ENCODE results near the gene CABP7. TPM values are rescaled to one million over a fixed set of nuclear protein-coding genes. Genes with fewer than 3 reads are reported as not detected.

CABP7 gene
- total and polyA plus RNA-seq, 2 experiments from 2014 or later = 0.16 TPM; not detected in 1

DNA sequence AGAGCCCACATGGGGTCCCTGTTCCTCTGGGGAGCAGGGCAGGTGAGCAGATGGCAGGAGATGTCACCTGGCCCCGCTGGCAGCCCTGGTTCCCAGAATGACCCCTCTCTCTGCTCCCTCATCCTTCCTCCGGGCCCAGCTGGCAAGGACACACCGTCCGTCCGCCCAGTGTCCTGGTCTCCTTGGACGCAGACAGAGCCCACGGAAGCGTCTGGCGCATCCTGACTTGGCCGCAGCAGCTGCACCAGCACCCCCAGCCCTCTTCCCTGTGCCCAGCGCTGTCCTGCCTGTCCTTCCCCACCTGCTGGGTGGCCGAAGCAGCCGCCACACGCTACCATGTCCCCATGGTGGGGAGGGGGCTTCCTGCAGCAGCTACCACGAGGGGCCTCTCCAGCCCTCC is 9.6 kb upstream of the CABP7 start:
- H3K9me2 ChIP-seq (replicated peaks; ENCODE audit: insufficient read depth) = no peaks in the 10 kb centered on the region
- H3K36me3 ChIP-seq (replicated peaks; ENCODE audit: insufficient read depth, low read depth) = no peaks in the 10 kb centered on the region
- H3K4me2 ChIP-seq = no peak overlapping the region
- 78% methylated on average over 15 of the region's 15 CpGs for WGBS (ENCODE audit: low lambda C conversion rate, missing lambda C conversion rate)
- H4K20me1 ChIP-seq (ENCODE audit: insufficient read depth, poor library complexity, severe bottlenecking) = no peaks in the 10 kb centered on the region
- no peak overlapping the region for H3K4me3 ChIP-seq
- no peaks in the 10 kb centered on the region for H3K9me3 ChIP-seq (ENCODE audit: low read depth)
- H3K27me3 ChIP-seq = peaks cover 4% of the 10 kb centered on the region
- H3K79me2 ChIP-seq = no peaks in the 10 kb centered on the region
- no peak for DNase-seq (ENCODE audit: low spot score)
- H2AFZ ChIP-seq = no peak overlapping the region
- H3K27ac ChIP-seq = no peak overlapping the region
- no peaks in the 10 kb centered on the region for H3K4me1 ChIP-seq (ENCODE audit: insufficient read depth)
- no peak for TF ChIP-seq EZH2phosphoT487 (IDR thresholded peaks at IDR 0.05; ENCODE audit: low read depth, severe bottlenecking, unreplicated experiment)
- TF ChIP-seq EZH2 (IDR thresholded peaks at IDR 0.05; ENCODE audit: borderline replicate concordance) = no peak

DNA sequence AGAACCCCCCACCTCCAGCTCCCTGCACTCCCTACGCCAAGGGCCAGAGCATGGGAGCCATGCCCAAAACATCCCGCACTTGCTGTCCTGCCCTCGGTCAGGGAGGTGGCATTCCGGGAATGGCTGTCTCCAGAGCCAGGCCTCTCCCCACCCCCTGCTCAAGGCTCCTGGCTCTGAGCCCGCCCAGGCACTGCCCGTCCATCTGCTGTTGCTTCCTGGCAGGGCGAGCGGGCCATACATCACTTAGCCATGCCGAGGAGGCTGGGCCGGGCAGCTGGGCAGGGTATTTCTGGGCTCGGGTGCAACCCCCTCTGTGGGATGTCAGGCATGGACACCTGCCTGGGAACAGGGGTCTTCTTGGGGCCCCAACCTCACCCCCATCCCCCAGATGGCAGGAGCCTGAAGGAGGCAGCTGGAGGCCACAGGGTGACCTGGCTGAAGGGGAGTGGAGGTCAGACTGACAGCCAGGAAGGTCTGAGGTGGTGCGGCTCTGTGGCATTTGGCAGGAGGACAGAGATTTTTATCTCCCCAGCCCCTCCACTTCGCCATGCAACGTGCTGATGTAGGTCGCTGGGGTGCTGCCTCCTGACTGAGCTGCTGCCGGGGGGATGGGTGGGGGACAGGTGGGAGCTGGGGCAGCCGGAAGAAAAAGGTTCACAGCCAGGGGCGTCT is 8.7 kb upstream of the CABP7 start:
- no peaks in the 10 kb centered on the region for H3K4me1 ChIP-seq (ENCODE audit: insufficient read depth)
- H3K79me2 ChIP-seq = no peaks in the 10 kb centered on the region
- 91% methylated on average over 18 of the region's 18 CpGs for WGBS (ENCODE audit: low lambda C conversion rate, missing lambda C conversion rate)
- no peaks in the 10 kb centered on the region for H3K9me3 ChIP-seq (ENCODE audit: low read depth)
- H3K27ac ChIP-seq = no peak overlapping the region
- no peak overlapping the region for H3K4me2 ChIP-seq
- no peak for DNase-seq (ENCODE audit: low spot score)
- H4K20me1 ChIP-seq (ENCODE audit: insufficient read depth, poor library complexity, severe bottlenecking) = no peaks in the 10 kb centered on the region
- no peak overlapping the region for H3K4me3 ChIP-seq
- no peaks in the 10 kb centered on the region for H3K36me3 ChIP-seq (replicated peaks; ENCODE audit: insufficient read depth, low read depth)
- H3K9me2 ChIP-seq (replicated peaks; ENCODE audit: insufficient read depth) = no peaks in the 10 kb centered on the region
- peaks cover 4% of the 10 kb centered on the region for H3K27me3 ChIP-seq
- no peak overlapping the region for H2AFZ ChIP-seq
- TF ChIP-seq, protein P1, sequence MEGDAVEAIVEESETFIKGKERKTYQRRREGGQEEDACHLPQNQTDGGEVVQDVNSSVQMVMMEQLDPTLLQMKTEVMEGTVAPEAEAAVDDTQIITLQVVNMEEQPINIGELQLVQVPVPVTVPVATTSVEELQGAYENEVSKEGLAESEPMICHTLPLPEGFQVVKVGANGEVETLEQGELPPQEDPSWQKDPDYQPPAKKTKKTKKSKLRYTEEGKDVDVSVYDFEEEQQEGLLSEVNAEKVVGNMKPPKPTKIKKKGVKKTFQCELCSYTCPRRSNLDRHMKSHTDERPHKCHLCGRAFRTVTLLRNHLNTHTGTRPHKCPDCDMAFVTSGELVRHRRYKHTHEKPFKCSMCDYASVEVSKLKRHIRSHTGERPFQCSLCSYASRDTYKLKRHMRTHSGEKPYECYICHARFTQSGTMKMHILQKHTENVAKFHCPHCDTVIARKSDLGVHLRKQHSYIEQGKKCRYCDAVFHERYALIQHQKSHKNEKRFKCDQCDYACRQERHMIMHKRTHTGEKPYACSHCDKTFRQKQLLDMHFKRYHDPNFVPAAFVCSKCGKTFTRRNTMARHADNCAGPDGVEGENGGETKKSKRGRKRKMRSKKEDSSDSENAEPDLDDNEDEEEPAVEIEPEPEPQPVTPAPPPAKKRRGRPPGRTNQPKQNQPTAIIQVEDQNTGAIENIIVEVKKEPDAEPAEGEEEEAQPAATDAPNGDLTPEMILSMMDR (IDR thresholded peaks at IDR 0.05; ENCODE audit: poor library complexity) = no peak
- no peak for TF ChIP-seq EZH2phosphoT487 (IDR thresholded peaks at IDR 0.05; ENCODE audit: low read depth, severe bottlenecking, unreplicated experiment)
- no peak for TF ChIP-seq EZH2 (IDR thresholded peaks at IDR 0.05; ENCODE audit: borderline replicate concordance)

DNA sequence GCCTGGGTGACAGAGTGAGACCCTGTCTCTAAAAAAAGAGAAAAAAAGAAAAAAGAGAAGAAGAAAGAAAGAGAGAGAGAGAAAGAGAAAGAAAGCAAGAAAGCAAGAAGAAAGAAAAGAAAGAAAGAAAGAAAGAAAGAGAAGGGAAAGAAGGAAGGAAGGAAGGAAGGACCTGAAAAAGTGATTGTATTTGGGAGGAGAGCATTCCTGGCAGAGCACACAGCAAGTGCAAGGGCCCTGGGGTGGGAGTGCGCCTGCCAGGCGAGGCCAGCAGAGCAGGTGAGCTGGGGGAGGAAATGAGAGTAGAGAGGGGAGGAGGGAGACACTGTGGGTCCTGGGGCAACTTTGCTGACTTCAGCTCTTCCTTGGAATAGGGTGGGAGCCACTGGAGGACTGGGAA is 7.7 kb upstream of the CABP7 start:
- TF ChIP-seq, protein P1 (IDR thresholded peaks at IDR 0.05; ENCODE audit: poor library complexity) = no peak
- Histone ChIP-seq H4K20me1 (ENCODE audit: insufficient read depth, poor library complexity, severe bottlenecking) (no peaks in the 10 kb centered on the region), H3K9me2 (replicated peaks; ENCODE audit: insufficient read depth) (no peaks in the 10 kb centered on the region), H2AFZ (no peak overlapping the region), H3K36me3 (replicated peaks; ENCODE audit: insufficient read depth, low read depth) (no peaks in the 10 kb centered on the region), H3K79me2 (no peaks in the 10 kb centered on the region), H3K4me1 (ENCODE audit: insufficient read depth) (no peaks in the 10 kb centered on the region), H3K9me3 (ENCODE audit: low read depth) (no peaks in the 10 kb centered on the region), H3K27me3 (peaks cover 4% of the 10 kb centered on the region), H3K4me3 (no peak overlapping the region), H3K4me2 (no peak overlapping the region), H3K27ac (no peak overlapping the region)
- no peak for DNase-seq (ENCODE audit: low spot score)
- WGBS (ENCODE audit: low lambda C conversion rate, missing lambda C conversion rate) = 78% methylated on average over 2 of the region's 2 CpGs

DNA sequence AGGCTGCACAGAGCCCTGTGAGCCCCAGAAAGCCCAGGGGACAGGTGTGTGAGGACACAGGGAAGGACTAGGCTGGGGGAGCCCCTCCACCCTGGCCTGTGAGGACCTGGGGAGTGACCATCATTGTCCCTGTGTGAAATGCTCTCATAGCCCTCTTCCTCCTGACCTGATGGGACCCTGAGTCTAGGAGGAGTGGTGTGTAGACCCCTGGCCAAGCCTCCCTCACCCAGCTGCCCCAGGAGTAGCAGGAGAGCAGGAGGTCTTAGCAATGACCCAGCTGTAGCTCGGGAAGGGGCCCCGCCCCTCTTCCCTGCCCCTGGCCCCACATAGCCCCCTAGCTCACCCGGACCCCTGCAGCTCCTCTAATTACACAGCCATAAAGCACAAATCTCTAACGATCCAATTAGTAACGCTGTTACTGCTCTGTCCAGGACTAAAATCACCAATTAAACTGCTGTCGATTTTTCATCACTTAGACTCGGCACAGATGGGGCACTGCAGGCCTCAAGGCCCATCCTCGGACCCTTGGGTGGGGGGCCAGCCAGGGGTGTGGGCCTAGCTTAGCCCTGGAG is 6.6 kb upstream of the CABP7 start:
- H3K36me3 ChIP-seq (replicated peaks; ENCODE audit: insufficient read depth, low read depth) = no peaks in the 10 kb centered on the region
- no peaks in the 10 kb centered on the region for H3K9me2 ChIP-seq (replicated peaks; ENCODE audit: insufficient read depth)
- DNase-seq (ENCODE audit: low spot score) = no peak
- no peak overlapping the region for H3K27ac ChIP-seq
- no peak overlapping the region for H2AFZ ChIP-seq
- TF ChIP-seq, protein P1 (IDR thresholded peaks at IDR 0.05; ENCODE audit: poor library complexity) = no peak
- WGBS (ENCODE audit: low lambda C conversion rate, missing lambda C conversion rate) = 73% methylated on average over 8 of the region's 8 CpGs
- no peak overlapping the region for H3K4me3 ChIP-seq
- H4K20me1 ChIP-seq (ENCODE audit: insufficient read depth, poor library complexity, severe bottlenecking) = no peaks in the 10 kb centered on the region
- H3K4me2 ChIP-seq = no peak overlapping the region
- H3K4me1 ChIP-seq (ENCODE audit: insufficient read depth) = no peaks in the 10 kb centered on the region
- no peaks in the 10 kb centered on the region for H3K9me3 ChIP-seq (ENCODE audit: low read depth)
- no peaks in the 10 kb centered on the region for H3K79me2 ChIP-seq
- peaks cover 12% of the 10 kb centered on the region for H3K27me3 ChIP-seq
